Heart right ventricle (tissue), 16 donors: ENCODE measurements around the gene LSAMP. TPM values are rescaled to one million over a fixed set of nuclear protein-coding genes. Genes with fewer than 3 reads are reported as not detected.

Source experiments
- ATAC-seq, 8 donors: fragments of 200-7000 bp; cut with Tn5 transposase; one replicate each; pipeline ENCODE4 v1.9.1; 2020; ENCODE audit warnings: mild to moderate bottlenecking in 8 of 8, moderate library complexity in 8 of 8, moderate number of reproducible peaks in 1 of 8
- DNase-seq, 2 donors: peaks; one replicate each; pipeline ENCODE4 v3.0.0-alpha.2; 2020
- H3K27ac ChIP-seq, 10 donors: fragments of 200-600 bp; sonication (generic) in 2 of 10; one replicate each; pipeline versions ENCODE4 v1.5.0 to v1.8.0; 2020 to 2022; ENCODE audit warnings: mild to moderate bottlenecking in 3 of 10
- H3K27me3 ChIP-seq, 7 donors: fragments of 200-600 bp; one replicate each; pipeline ENCODE4 v1.8.0; 2021 to 2022; ENCODE audit warnings: mild to moderate bottlenecking in 2 of 7
- H3K36me3 ChIP-seq, 9 donors: fragments of 200-600 bp; sonication (generic) in 1 of 9; one replicate each; pipeline versions ENCODE4 v1.5.0 to v1.8.0; 2020 to 2022; ENCODE audit warnings: mild to moderate bottlenecking in 2 of 9
- H3K4me1 ChIP-seq, 9 donors: fragments of 200-600 bp; sonication (generic) in 1 of 9; one replicate each; pipeline versions ENCODE4 v1.5.0 to v1.8.0; 2020 to 2022; ENCODE audit warnings: mild to moderate bottlenecking in 4 of 9
- H3K4me3 ChIP-seq, 10 donors: fragments of 200-600 bp; sonication (generic) in 2 of 10; one replicate each; pipeline versions ENCODE4 v1.5.0 to v1.8.0; 2020 to 2022; ENCODE audit warnings: mild to moderate bottlenecking in 7 of 10, moderate library complexity in 2 of 10
- H3K9me3 ChIP-seq, 11 donors: fragments of 200-600 bp in 10 of 11; sonication (generic) in 2 of 11; one replicate each; pipeline versions ENCODE4 v1.5.0 to v1.8.0; 2013 to 2022; ENCODE audit warnings: mild to moderate bottlenecking in 2 of 11, control low read depth in 1 of 11, moderate library complexity in 1 of 11
- WGBS, 2 donors: extraction: QIAGEN DNeasy Blood & Tissue Kit; methylation state at CpG; one replicate each; pipeline ENCODE4 v1.1.7; 2013; ENCODE audit warnings: inconsistent platforms in 1 of 2; 5-methylcytosine and 5-hydroxymethylcytosine counted together
- intact Hi-C, 10 donors: fragments of 100-400 bp; cut with DNase I; formaldehyde crosslinking; loops; one replicate each; pipeline versions ENCODE4 v1.11.1 to v1.14.2; 2022
- polyA plus RNA-seq, 2 donors: library from polyadenylated mRNA; stranded (reverse); fragments of 200-250 nt; gene quantifications; one replicate each; pipeline ENCODE4 v1.2.3, GENCODE V29; 2013
- total RNA-seq, 10 donors: library from RNA; stranded (reverse); fragmentation: NEBNext Ultra II Directional in 3 of 10; extraction: Animal tissue kit (Norgen Biotek cat#: 25700) in 3 of 10; gene quantifications; one replicate each; pipeline versions ENCODE4 v1.2.1 to v1.2.4, GENCODE V29; 2021 to 2023
- TF ChIP-seq, protein P1 (sequence below), 9 donors: fragments of 200-600 bp; sonication (generic) in 2 of 9; IDR thresholded peaks; one replicate each; pipeline versions ENCODE4 v1.5.0 to v1.8.0; 2021 to 2022; ENCODE audit warnings: antibody characterized with exemption in 9 of 9, mild to moderate bottlenecking in 5 of 9, moderate library complexity in 1 of 9
- donor health status: Arrhythmogenic right ventricular cardiomyopathy.
- donor health status: ischemic (EF 13 %, LVEDD 7.1; RV severe dilation, severe dysfunction).
- donor health status: healthy with polysubstance abuse.
- donor health status: DM: no; HTN: yes; CAD: no.
- donor health status: DM: no; HTN: no; CAD: no.
- donor health status: ischemic (EF 25% LVEDD 6.9; RV normal size, moderate dysfunction).
- donor health status: ischemic (EF 25% LVEDD 5.7; RV mildly dilated, moderate dysfunction).
- donor health status: healthy.
- donor health status: DM: yes; HTN: yes; CAD: no.
- donor health status: Ischemic cardiomyopathy.
- donor health status: ischemic (EF 35%, LVEDD 5.7; RV mildly dilated, moderate dysfunction).
- donor health status: nonischemic (EF 11% LVEDD 7.7; RV severe dilation, severe dysfunction).
- donor health status: DM: yes; HTN: yes; CAD: no.
- donor health status: PGD.
- donor health status: ischemic (EF 29% LVEDD 5.4; RV normal size, mild dysfunction).
- donor health status: nonischemic (EF 23%, LVEDD 6.1; RV moderate dilation, normal function).

Gene LSAMP
- total and polyA plus RNA-seq, 12 donors, result 0.51 to 9.0 (median 5.4) TPM

DNA sequence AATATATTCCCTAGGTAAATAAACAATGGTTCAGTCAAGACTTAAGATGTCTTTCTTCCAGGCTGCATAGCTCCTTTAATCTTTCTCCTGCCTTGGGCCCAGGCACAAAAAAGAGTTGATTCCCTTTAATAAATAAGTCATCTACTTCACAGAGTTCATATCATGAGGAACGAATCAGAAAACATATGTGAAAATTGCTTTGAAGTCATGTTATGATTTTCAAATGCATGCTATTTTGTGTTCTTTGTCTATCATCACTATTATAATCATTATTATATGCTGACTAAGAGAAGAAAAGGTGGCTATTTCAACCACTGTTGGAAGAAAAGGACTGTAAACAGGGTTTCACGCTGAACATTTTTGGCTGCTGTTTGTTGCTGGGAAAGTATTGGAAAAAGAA is 70.4 kb downstream of the LSAMP start:
- no peaks in the 10 kb centered on the region for H3K36me3 ChIP-seq
- no peak for DNase-seq
- no peaks in the 10 kb centered on the region for H3K9me3 ChIP-seq
- H3K27ac ChIP-seq, result no peak overlapping the region
- 54 to 67% methylated on average over 2 of the region's 2 CpGs for WGBS, 2 donors
- no peaks in the 10 kb centered on the region for H3K4me1 ChIP-seq
- intact Hi-C loops, result no loop called here
- TF ChIP-seq, protein P1, sequence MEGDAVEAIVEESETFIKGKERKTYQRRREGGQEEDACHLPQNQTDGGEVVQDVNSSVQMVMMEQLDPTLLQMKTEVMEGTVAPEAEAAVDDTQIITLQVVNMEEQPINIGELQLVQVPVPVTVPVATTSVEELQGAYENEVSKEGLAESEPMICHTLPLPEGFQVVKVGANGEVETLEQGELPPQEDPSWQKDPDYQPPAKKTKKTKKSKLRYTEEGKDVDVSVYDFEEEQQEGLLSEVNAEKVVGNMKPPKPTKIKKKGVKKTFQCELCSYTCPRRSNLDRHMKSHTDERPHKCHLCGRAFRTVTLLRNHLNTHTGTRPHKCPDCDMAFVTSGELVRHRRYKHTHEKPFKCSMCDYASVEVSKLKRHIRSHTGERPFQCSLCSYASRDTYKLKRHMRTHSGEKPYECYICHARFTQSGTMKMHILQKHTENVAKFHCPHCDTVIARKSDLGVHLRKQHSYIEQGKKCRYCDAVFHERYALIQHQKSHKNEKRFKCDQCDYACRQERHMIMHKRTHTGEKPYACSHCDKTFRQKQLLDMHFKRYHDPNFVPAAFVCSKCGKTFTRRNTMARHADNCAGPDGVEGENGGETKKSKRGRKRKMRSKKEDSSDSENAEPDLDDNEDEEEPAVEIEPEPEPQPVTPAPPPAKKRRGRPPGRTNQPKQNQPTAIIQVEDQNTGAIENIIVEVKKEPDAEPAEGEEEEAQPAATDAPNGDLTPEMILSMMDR (IDR thresholded peaks at IDR 0.05), result no peak
- H3K4me3 ChIP-seq, result no peak overlapping the region
- no peaks in the 10 kb centered on the region for H3K27me3 ChIP-seq
- no peak for ATAC-seq

DNA sequence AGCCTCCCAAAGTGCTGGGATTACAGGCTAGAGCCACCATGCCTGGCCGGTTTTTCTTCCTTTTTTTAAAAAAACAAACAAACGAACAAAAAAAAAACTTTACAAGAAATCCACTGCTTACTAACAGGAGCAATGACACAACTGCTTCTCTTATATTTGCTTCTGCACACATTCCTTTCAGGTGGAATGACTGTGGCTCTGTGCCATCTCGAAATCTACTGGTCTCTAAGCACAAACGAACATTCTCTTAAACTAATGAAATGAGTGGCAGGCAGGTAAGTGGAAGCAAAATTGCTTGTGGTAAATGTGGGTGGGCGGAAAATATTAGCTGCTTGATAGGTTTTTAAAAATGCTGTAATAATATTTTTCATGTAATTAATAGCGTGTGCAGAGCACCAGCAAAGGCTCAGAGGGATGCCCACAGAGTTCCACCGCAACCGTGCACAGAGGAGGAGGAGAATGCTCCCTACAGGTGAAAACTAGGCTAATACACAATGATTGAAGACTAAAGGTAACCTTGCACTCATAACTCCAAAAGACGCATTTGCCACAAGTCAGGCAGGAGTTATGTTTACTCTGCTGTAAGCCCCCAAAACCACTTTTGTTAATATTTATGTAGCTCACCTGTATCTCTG is 77.4 kb downstream of the LSAMP start:
- TF ChIP-seq, protein P1 (IDR thresholded peaks at IDR 0.05), result no peak
- no peak overlapping the region for H3K27ac ChIP-seq
- H3K4me1 ChIP-seq, result no peaks in the 10 kb centered on the region
- H3K4me3 ChIP-seq, result no peak overlapping the region
- intact Hi-C loops, result no loop called here
- H3K27me3 ChIP-seq, result no peaks in the 10 kb centered on the region
- ATAC-seq (no peak), DNase-seq (no peak)
- no peaks in the 10 kb centered on the region for H3K36me3 ChIP-seq
- peaks cover 0 to 9% (median 0%) of the 10 kb centered on the region in 11 donors for H3K9me3 ChIP-seq
- WGBS, 2 donors, result 81 to 83% methylated on average over 9 of the region's 9 CpGs

DNA sequence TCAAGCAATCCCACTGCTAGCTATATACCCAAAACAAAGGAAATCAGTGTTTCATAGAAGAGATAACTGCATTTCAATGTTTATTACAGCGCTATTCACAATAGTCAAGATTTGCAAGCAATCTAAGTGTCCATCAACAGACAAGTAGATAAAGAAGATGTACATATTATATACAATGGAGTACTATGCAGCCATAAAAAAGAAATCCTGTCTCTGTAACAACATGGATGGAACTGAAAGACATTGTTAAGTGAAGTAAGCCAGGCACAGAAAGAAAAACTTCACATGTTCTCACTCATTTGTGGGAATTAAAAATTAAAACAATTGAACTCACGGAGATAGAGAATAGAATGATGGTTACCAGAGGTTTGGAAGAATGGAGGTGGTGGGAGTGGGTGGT is 89.2 kb downstream of the LSAMP start:
- no peaks in the 10 kb centered on the region for H3K4me1 ChIP-seq
- no peak for DNase-seq
- peaks cover 0 to 8% (median 0%) of the 10 kb centered on the region in 11 donors for H3K9me3 ChIP-seq
- intact Hi-C loops, result no loop called here
- no peaks in the 10 kb centered on the region for H3K27me3 ChIP-seq
- H3K27ac ChIP-seq, result no peak overlapping the region
- H3K36me3 ChIP-seq, result no peaks in the 10 kb centered on the region
- 92 to 99% methylated on average over 2 of the region's 2 CpGs for WGBS, 2 donors
- no peak overlapping the region for H3K4me3 ChIP-seq
- TF ChIP-seq, protein P1 (IDR thresholded peaks at IDR 0.05), result no peak
- no peak for ATAC-seq

DNA sequence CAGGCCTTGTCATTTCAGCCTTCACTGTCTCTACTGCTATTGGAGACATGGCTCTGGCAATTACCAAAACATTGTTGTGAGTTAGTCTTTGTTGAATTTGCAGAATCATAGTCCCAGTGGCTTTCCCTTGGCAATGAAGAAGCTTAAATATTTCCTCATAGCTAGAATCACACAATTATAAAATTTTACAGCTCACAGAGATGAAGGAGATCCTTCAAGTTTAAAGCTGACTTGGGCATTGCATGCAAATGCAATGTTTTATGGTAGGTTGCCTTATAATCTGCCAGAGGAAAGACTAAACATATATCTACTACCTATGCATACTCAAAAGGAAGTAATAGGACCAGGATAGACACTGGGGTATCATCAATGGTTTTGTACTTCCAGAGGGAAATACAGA is 90.9 kb downstream of the LSAMP start:
- intact Hi-C loops, result no loop called here
- Histone ChIP-seq H3K9me3 (peaks cover 0 to 8% (median 0%) of the 10 kb centered on the region in 11 donors), H3K4me3 (no peak overlapping the region), H3K27ac (no peak overlapping the region), H3K36me3 (no peaks in the 10 kb centered on the region), H3K27me3 (no peaks in the 10 kb centered on the region), H3K4me1 (no peaks in the 10 kb centered on the region)
- DNase-seq (no peak), ATAC-seq (no peak)
- TF ChIP-seq, protein P1 (IDR thresholded peaks at IDR 0.05), result no peak
